Keratinocyte (primary cell): ENCODE data around the gene BTBD17. TPM values are rescaled to one million over a fixed set of nuclear protein-coding genes. Genes with fewer than 3 reads are reported as not detected.

ENCODE experiments used
- DNase-seq: peaks from one replicate; pipeline ENCODE4 v3.0.0-alpha.2; 2011; ENCODE audit warnings: low read depth, missing footprints, low spot score
- FAIRE-seq: peaks from 2 replicates; lab custom pipeline; 2011; peaks lifted over from hg19 to GRCh38; lab: Jason Lieb, UNC
- H2AFZ ChIP-seq: 2 replicates; pipeline ENCODE4 v1.6.0; 2012; ENCODE audit warnings: low read length, control low read depth, inconsistent platforms; ENCODE audit not compliant: control insufficient read depth
- H3K27ac ChIP-seq: 2 replicates; pipeline ENCODE4 v1.5.1; 2011; ENCODE audit warnings: low read length; ENCODE audit not compliant: control insufficient read depth, insufficient read depth
- H3K27me3 ChIP-seq: 3 replicates; pipeline ENCODE4 v1.6.0; 2011; ENCODE audit warnings: low read length; ENCODE audit not compliant: control insufficient read depth, insufficient read depth; ENCODE audit errors: extremely low read depth
- H3K36me3 ChIP-seq, 2 experiments: 2 replicates in 1 of 2; 3 replicates in 1 of 2; pipeline ENCODE4 v1.5.1; 2011; ENCODE audit warnings: low read length in 2 of 2, mild to moderate bottlenecking in 1 of 2; ENCODE audit not compliant: control insufficient read depth in 2 of 2, insufficient read depth in 2 of 2; ENCODE audit errors: extremely low read depth in 1 of 2
- H3K4me1 ChIP-seq: 3 replicates; pipeline ENCODE4 v1.5.1; 2011; ENCODE audit warnings: low read length; ENCODE audit not compliant: control insufficient read depth, insufficient read depth; ENCODE audit errors: extremely low read depth
- H3K4me2 ChIP-seq: 3 replicates; pipeline ENCODE4 v1.6.0; 2011; ENCODE audit warnings: low read depth, low read length; ENCODE audit not compliant: control insufficient read depth, insufficient read depth; ENCODE audit errors: extremely low read depth
- H3K4me3 ChIP-seq, 3 experiments: fragments of 200-600 bp in 1 of 3; sonication (generic) in 1 of 3; 2 replicates in 2 of 3; 3 replicates in 1 of 3; pipeline ENCODE4 v1.5.1; 2011 to 2016; ENCODE audit warnings: low read length in 3 of 3, mild to moderate bottlenecking in 3 of 3, control low read depth in 2 of 3, inconsistent platforms in 1 of 3, low read depth in 1 of 3, mixed read lengths in 1 of 3, mixed run types in 1 of 3, moderate library complexity in 1 of 3; ENCODE audit not compliant: control insufficient read depth in 2 of 3, insufficient read depth in 2 of 3; ENCODE audit errors: extremely low read depth in 1 of 3
- H3K79me2 ChIP-seq: 2 replicates; pipeline ENCODE4 v1.6.0; 2012; ENCODE audit warnings: low read length; ENCODE audit not compliant: control insufficient read depth, insufficient read depth
- H3K9ac ChIP-seq: 3 replicates; pipeline ENCODE4 v1.6.0; 2011; ENCODE audit warnings: low read length; ENCODE audit not compliant: control insufficient read depth, insufficient read depth; ENCODE audit errors: extremely low read depth
- H3K9me1 ChIP-seq: 3 replicates; pipeline ENCODE4 v1.6.0; 2011; ENCODE audit warnings: low read length; ENCODE audit not compliant: control insufficient read depth, insufficient read depth; ENCODE audit errors: extremely low read depth
- H3K9me3 ChIP-seq: 2 replicates; pipeline ENCODE4 v1.5.1; 2012; ENCODE audit warnings: low read depth, low read length; ENCODE audit not compliant: control insufficient read depth
- H4K20me1 ChIP-seq: 3 replicates; pipeline ENCODE4 v1.6.0; 2011; ENCODE audit warnings: low read length; ENCODE audit not compliant: control insufficient read depth, insufficient read depth; ENCODE audit errors: extremely low read depth
- EZH2 ChIP-seq: IDR thresholded peaks from one replicate; pipeline ENCODE4 v1.6.1; 2012; ENCODE audit warnings: inconsistent platforms, mild to moderate bottlenecking, low read length, moderate library complexity
- dilution Hi-C: fragments of 300-500 bp; cut with MboI; formaldehyde crosslinking; loops from one replicate; pipeline ENCODE4 v1.7.0; 2020; ENCODE audit warnings: low sequenced_read_pairs; ENCODE audit not compliant: extremely low pct_ligation_motif_present
- polyA plus RNA-seq, 5 experiments: library from polyadenylated mRNA; depleted of rRNA in 3 of 5; stranded (reverse) in 3 of 5; stranded (forward) in 1 of 5; unstranded in 1 of 5; fragments of >200 nt; gene quantifications; 1 replicate in 1 of 5; 2 replicates in 3 of 5; 3 replicates in 1 of 5; pipeline versions ENCODE4 v1.2.1 to v1.2.3, GENCODE V29; 2011 to 2012; ENCODE audit warnings: missing spikeins in 2 of 5, low read depth in 1 of 5, low replicate concordance in 1 of 5
- TF ChIP-seq, protein P1 (sequence below), 3 experiments: IDR thresholded peaks in 1 of 3; conservative IDR thresholded peaks in 1 of 3; optimal IDR thresholded peaks in 1 of 3; 2 replicates in 2 of 3; 3 replicates in 1 of 3; pipeline versions ENCODE3 to v1.5.1; 2011; ENCODE audit warnings: low read length in 3 of 3, mild to moderate bottlenecking in 3 of 3, moderate library complexity in 2 of 3, control low read depth in 1 of 3, inconsistent platforms in 1 of 3; ENCODE audit not compliant: insufficient read depth in 2 of 3; ENCODE audit errors: extremely low read depth in 1 of 3

Gene BTBD17
- polyA plus RNA-seq, 1 donor (not counting 4 experiments of a cell fraction or from before 2014, with no cell fraction given): not detected

DNA sequence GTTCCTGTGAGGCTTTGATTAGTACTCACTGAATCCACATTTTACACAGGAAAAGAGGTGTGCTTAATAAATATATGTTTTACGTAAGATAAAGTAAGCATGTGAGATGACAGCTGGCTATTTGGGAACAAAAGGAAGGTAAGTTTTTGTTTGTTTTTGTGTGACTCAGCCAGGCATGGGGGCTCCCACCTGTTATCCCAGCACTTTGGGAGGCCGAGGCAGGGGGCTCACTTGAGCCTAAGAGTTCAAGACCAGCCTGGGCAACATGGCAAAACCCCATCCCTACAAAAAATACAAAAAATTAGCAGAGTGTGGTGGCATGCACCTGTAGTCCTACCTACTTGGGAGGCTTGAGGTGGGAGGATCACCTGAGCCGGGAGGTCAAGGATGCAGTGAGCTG lies 23.5 kb upstream of the BTBD17 start:
- no peak for FAIRE-seq
- no peak overlapping the region for H3K9ac ChIP-seq

DNA sequence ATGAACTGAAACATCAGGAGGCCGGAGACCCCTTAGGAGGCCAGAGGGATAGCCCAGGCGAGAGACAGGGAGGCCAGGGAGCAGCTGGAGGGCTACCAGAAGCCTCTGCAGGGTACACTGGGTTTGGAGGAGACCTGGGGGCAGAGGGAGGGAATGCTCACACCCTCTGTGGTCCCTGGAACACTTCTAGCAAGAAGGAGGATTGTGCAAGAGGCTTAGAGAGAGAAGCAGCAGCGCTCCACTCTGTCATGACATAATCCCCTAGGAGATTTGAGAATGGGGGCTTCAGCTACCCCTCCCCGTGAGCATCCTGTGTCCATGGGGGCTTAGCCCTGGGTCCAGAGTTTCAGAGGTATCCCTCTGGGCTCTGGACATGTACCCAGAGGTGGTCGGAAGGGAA lies 21.5 kb upstream of the BTBD17 start:
- Histone ChIP-seq H3K4me2 (no peak overlapping the region), H3K9me3 (no peaks in the 10 kb centered on the region), H3K9me1 (no peaks in the 10 kb centered on the region), H3K4me3 (no peak overlapping the region), H2AFZ (no peak overlapping the region), H3K36me3 (no peaks in the 10 kb centered on the region), H3K27ac (no peak overlapping the region), H3K79me2 (no peaks in the 10 kb centered on the region), H4K20me1 (no peaks in the 10 kb centered on the region), H3K9ac (no peak overlapping the region), H3K4me1 (peaks cover 18% of the 10 kb centered on the region), H3K27me3 (peaks cover 8% of the 10 kb centered on the region)
- dilution Hi-C loops: no loop called here
- no peak for TF ChIP-seq EZH2
- TF ChIP-seq, protein P1, sequence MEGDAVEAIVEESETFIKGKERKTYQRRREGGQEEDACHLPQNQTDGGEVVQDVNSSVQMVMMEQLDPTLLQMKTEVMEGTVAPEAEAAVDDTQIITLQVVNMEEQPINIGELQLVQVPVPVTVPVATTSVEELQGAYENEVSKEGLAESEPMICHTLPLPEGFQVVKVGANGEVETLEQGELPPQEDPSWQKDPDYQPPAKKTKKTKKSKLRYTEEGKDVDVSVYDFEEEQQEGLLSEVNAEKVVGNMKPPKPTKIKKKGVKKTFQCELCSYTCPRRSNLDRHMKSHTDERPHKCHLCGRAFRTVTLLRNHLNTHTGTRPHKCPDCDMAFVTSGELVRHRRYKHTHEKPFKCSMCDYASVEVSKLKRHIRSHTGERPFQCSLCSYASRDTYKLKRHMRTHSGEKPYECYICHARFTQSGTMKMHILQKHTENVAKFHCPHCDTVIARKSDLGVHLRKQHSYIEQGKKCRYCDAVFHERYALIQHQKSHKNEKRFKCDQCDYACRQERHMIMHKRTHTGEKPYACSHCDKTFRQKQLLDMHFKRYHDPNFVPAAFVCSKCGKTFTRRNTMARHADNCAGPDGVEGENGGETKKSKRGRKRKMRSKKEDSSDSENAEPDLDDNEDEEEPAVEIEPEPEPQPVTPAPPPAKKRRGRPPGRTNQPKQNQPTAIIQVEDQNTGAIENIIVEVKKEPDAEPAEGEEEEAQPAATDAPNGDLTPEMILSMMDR (optimal IDR thresholded peaks at IDR 0.05 in 1 of 3, IDR thresholded peaks at IDR 0.05 in 1 of 3, conservative IDR thresholded peaks at IDR 0.05 in 1 of 3; ENCODE audit: extremely low read depth in 1 of 3, insufficient read depth in 2 of 3, low read length in 3 of 3): no peak
- no peak for DNase-seq
- FAIRE-seq: no peak

More for the DNA sequence above, 23.5 kb upstream of the BTBD17 start:
- H3K4me1 ChIP-seq: peaks cover 11% of the 10 kb centered on the region
- H2AFZ ChIP-seq: no peak overlapping the region
- H3K79me2 ChIP-seq: no peaks in the 10 kb centered on the region
- H3K9me1 ChIP-seq: no peaks in the 10 kb centered on the region
- no peaks in the 10 kb centered on the region for H4K20me1 ChIP-seq
- no peaks in the 10 kb centered on the region for H3K9me3 ChIP-seq
- H3K27me3 ChIP-seq: peaks cover 21% of the 10 kb centered on the region
- no peaks in the 10 kb centered on the region for H3K36me3 ChIP-seq
- H3K4me2 ChIP-seq: no peak overlapping the region
- TF ChIP-seq EZH2: no peak
- TF ChIP-seq, protein P1 (optimal IDR thresholded peaks at IDR 0.05 in 1 of 3, IDR thresholded peaks at IDR 0.05 in 1 of 3, conservative IDR thresholded peaks at IDR 0.05 in 1 of 3; ENCODE audit: extremely low read depth in 1 of 3, insufficient read depth in 2 of 3, low read length in 3 of 3): no peak
- no peak overlapping the region for H3K27ac ChIP-seq
- no peak for DNase-seq
- H3K4me3 ChIP-seq: no peak overlapping the region
- dilution Hi-C loops: no loop called here
